GM21576 (cell line): Measurements from ENCODE around the gene HPCAL1.
"Not testable (repeated sequence)": the region's sequence is repeated elsewhere in the genome, so short reads cannot be mapped to it uniquely, and the experiment has no call there.

Experiments used
- ATAC-seq: cut with Tn5 transposase; IDR thresholded peaks from one replicate; pipeline ENCODE4 v1.9.1; 2021; ENCODE audit warnings: mild to moderate bottlenecking, moderate library complexity; ENCODE audit not compliant: unreplicated experiment

HPCAL1 gene

GRCh38 chr2:10449838-10450691, 147.4 kb downstream of the HPCAL1 start:
- no peak for ATAC-seq

GRCh38 chr2:10451819-10452218, 149.1 kb downstream of the HPCAL1 start:
- ATAC-seq, result no peak

DNA sequence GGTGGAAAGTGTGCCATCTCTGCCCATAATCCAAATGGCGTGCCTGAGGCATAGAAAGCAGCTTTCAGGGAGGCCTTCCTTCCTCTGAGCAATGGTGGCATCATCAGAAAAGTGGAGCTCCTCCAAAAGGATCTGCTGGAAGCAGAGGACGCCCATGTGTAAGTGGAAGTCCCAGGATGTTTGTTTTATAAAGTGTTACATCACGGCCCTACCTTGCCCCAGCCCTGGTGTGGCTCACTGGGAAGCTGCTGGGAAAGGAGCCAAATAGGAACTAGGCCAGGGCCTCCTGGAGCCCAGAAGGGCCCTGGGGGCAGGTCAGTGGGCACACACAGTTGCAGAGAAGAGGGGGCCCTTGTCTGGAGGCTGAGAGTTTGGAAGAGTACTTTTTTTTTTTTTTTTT, 149.6 kb downstream of the HPCAL1 start:
- ATAC-seq, result no peak

- no peak for ATAC-seq
These were observed 150.5 kb downstream of the HPCAL1 start for GRCh38 chr2:10452956-10453904.

DNA sequence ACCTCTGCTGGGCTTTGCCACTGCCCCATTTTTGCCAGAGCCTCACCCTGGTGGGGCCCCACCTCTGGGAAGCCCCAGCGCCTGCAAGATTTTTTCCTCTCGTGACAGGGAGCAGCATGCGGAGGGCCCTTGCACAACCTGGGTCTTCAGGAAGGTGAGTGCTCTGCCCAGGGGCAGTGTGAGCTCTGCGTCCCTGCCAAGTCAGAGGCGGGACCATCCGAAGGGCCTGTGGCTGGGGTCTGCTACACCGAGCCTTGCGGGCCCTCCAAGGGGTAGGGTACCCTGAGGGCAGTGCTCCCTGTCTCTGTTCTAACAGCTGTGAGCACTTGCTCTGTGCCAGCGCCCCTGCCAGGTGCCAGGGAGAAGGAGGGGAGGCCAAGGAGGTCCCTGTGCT, 151.2 kb downstream of the HPCAL1 start:
- no peak for ATAC-seq

GRCh38 chr2:10454505-10454904, 151.8 kb downstream of the HPCAL1 start:
- no peak for ATAC-seq

- ATAC-seq, result not testable (repeated sequence)
These were observed 154.5 kb downstream of the HPCAL1 start for GRCh38 chr2:10457195-10457594.

- no peak for ATAC-seq
These were observed 155.3 kb downstream of the HPCAL1 start for GRCh38 chr2:10457846-10458598.

DNA sequence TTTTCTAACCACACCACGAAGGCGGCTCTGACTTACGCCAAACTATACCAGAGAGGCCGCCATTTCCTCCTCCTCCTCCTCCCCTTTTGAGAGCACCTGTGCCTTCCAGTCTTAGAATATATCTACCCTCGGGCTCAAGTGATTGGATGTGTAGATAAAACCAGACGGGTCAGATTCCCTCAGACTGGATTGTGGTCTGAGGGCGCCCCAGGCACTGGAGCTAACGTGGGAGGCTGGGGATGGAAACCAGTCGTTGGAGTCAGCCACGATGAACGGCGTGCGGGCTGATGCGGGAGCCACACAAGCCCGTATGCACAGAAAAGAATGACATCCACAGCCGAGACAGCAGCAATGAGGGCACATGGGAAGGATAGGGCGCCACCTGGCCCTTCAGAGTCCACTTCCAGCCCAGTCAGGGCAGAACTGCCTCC, 157.7 kb downstream of the HPCAL1 start:
- ATAC-seq, result no peak

DNA sequence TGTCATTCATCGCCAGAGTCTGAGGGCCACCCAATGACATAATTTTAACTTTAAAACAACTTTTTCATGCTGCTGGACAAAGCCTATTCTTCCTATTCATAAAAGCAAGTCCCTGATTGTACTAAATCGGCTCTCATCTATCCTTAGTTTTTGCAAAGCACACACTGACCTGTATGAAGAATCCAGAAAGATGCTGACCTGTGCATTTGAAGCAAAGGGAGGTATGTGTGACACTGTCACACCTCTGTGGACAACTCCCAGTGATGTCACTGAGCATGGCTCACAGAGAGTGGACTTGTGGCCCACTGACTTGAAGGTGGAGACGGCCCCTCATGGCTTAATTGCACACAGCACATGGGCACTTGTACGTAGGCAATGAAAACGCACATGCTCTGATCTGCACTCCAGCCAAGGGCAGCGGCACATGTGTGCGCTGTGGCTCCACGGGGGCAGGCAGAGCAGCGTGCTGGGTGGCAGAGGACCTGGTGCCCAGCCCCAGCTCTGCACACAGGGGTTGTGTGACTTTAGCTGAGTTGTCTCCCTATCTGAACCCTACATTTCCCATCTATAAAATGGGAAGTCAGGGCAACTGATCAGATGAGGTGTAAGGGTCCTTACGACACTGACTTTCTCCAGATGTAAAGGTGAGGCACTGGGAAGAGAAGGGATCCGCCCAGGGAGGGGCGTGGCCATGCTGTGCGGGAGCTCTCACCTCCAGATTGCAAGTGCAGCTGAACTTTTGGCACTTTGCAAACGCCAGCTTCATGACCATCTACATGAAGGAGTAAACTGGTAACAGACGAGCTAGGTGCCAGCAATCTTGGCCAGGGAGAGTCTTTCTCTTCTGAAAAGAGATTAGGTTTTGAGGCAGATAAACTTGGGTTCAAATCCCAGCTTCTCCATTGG, 159.7 kb downstream of the HPCAL1 start:
- no peak for ATAC-seq

- ATAC-seq, result no peak
These were observed 163.2 kb downstream of the HPCAL1 start for GRCh38 chr2:10465910-10466309.

GRCh38 chr2:10466801-10467200, 164.1 kb downstream of the HPCAL1 start:
- ATAC-seq, result no peak

DNA sequence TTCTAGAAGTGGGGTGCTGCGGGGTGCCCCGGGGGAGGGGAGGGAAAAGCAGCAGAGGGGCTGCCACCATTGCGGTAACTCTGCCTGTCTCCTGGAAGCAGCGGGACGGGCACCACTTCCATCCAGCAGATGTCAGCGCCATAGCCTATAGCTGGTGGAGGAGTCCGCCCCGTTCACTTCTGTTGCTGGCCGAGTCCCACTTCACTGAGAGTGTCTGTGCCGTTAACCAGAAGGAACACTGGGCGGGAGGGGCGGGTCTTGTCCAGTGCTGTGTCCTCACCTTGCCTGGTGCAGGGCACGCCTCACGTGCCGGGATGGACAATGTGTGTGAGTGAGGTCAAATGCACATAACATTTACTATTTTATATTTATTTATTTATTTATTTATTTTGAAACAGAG, 164.7 kb downstream of the HPCAL1 start:
- no peak for ATAC-seq

- no peak for ATAC-seq
These were observed 166.6 kb downstream of the HPCAL1 start for GRCh38 chr2:10469301-10469700.

- ATAC-seq, result no peak
These were observed 167.4 kb downstream of the HPCAL1 start for GRCh38 chr2:10469955-10470608.

- ATAC-seq, result no peak
These were observed 168.4 kb downstream of the HPCAL1 start for GRCh38 chr2:10471046-10471571.

GRCh38 chr2:10471955-10472354, 169.3 kb downstream of the HPCAL1 start:
- ATAC-seq, result no peak

GRCh38 chr2:10473121-10473756, 170.5 kb downstream of the HPCAL1 start:
- ATAC-seq, result no peak
